Activated T-cell treated with anti-CD3 and anti-CD28 coated beads for 1 hour (primary cell): Measurements from ENCODE around the gene SIGLEC9.

Experiments used
- DNase-seq: peaks from one replicate; pipeline ENCODE4 v3.0.0-alpha.2; 2020; ENCODE audit warnings: low read depth

The SIGLEC9 gene

GRCh38 chr19:51124729-51125128 lies at the start of gene SIGLEC9:
Gene SIGLEC9 (plus strand): TSS chr19:51124906. CDS start chr19:51124975, 69 bp downstream.
- DNase-seq: no peak

- DNase-seq: no peak
These were observed 48.7 kb upstream of the SIGLEC9 start for GRCh38 chr19:51075998-51076397.

GRCh38 chr19:51076631-51077213 lies 48.0 kb upstream of the SIGLEC9 start:
- DNase-seq: no peak

GRCh38 chr19:51078104-51078503 lies 46.6 kb upstream of the SIGLEC9 start:
- no peak for DNase-seq

GRCh38 chr19:51078731-51079130 lies 46.0 kb upstream of the SIGLEC9 start:
- DNase-seq: no peak

- no peak for DNase-seq
These were observed 45.1 kb upstream of the SIGLEC9 start for GRCh38 chr19:51079481-51080110.

- no peak for DNase-seq
These were observed 43.2 kb upstream of the SIGLEC9 start for GRCh38 chr19:51081476-51081875.

GRCh38 chr19:51082611-51083010 lies 42.1 kb upstream of the SIGLEC9 start, which contains the start of gene KLK14:
Gene KLK14 (minus strand): TSS chr19:51082887. CDS start chr19:51082614, 273 bp downstream.
- DNase-seq: no peak

- DNase-seq: no peak
These were observed 41.5 kb upstream of the SIGLEC9 start for GRCh38 chr19:51083181-51083580.

GRCh38 chr19:51083783-51084182 lies 40.9 kb upstream of the SIGLEC9 start:
- DNase-seq: no peak

GRCh38 chr19:51084505-51084904 lies 40.2 kb upstream of the SIGLEC9 start:
- no peak for DNase-seq

- DNase-seq: no peak
These were observed 38.4 kb upstream of the SIGLEC9 start for GRCh38 chr19:51086153-51086850.

- no peak for DNase-seq
These were observed 34.9 kb upstream of the SIGLEC9 start for GRCh38 chr19:51089786-51090185.

- DNase-seq: no peak
These were observed 34.2 kb upstream of the SIGLEC9 start for GRCh38 chr19:51090471-51090870.

- no peak for DNase-seq
These were observed 33.6 kb upstream of the SIGLEC9 start for GRCh38 chr19:51091126-51091525.

GRCh38 chr19:51091895-51092873 lies 32.5 kb upstream of the SIGLEC9 start:
- no peak for DNase-seq

- no peak for DNase-seq
These were observed 31.6 kb upstream of the SIGLEC9 start for GRCh38 chr19:51093101-51093500.

GRCh38 chr19:51093510-51094345 lies 31.0 kb upstream of the SIGLEC9 start:
- DNase-seq: no peak

- DNase-seq: peak; percentile 13
These were observed 29.9 kb upstream of the SIGLEC9 start for GRCh38 chr19:51094696-51095279.

GRCh38 chr19:51096473-51097165 lies 28.1 kb upstream of the SIGLEC9 start:
- no peak for DNase-seq
